K562 (cell line): ENCODE results near the gene COQ10B. TPM values are rescaled to one million over a fixed set of nuclear protein-coding genes. Genes with fewer than 3 reads are reported as not detected.

ENCODE experiments used
- CBFA2T2 ChIP-seq: fragments of 450-650 bp; conservative IDR thresholded peaks from 2 replicates; pipeline ENCODE4 v1.6.1; 2017; ENCODE audit warnings: mild to moderate bottlenecking
- CBX3 ChIP-seq, 2 experiments: IDR thresholded peaks; 1 replicate in 1 of 2; 2 replicates in 1 of 2; pipeline ENCODE4 v1.6.1; 2012; ENCODE audit warnings: inconsistent platforms in 2 of 2, low read length in 2 of 2, borderline replicate concordance in 1 of 2, control low read depth in 1 of 2
- FOSL1 ChIP-seq: fragments of 200-800 bp; sonication (Bioruptor generic); conservative IDR thresholded peaks from 2 replicates; pipeline ENCODE4 v1.6.1; 2016; ENCODE audit warnings: missing genetic modification characterization, missing compliant biosample characterization
- ILK ChIP-seq: fragments of 450-650 bp; IDR thresholded peaks from 2 replicates; pipeline ENCODE4 v1.6.1; 2016; ENCODE audit warnings: missing genetic modification characterization, low read depth, mild to moderate bottlenecking, missing compliant biosample characterization, moderate library complexity, borderline replicate concordance
- KLF13 ChIP-seq: fragments of 450-650 bp; IDR thresholded peaks from 2 replicates; pipeline ENCODE4 v1.6.1; 2016; ENCODE audit warnings: missing genetic modification characterization, low read depth, mild to moderate bottlenecking, missing compliant biosample characterization, moderate library complexity, borderline replicate concordance
- MYBL2 ChIP-seq, 2 experiments: fragments of 450-650 bp in 1 of 2; sonication (generic) in 1 of 2; formaldehyde crosslinking in 1 of 2; IDR thresholded peaks; 2 replicates each; pipeline versions ENCODE4 v1.6.1 to v1.8.1; 2017 to 2022; ENCODE audit warnings: borderline replicate concordance in 1 of 2, inconsistent platforms in 1 of 2, low read depth in 1 of 2, mild to moderate bottlenecking in 1 of 2, missing genetic modification reagents in 1 of 2, moderate library complexity in 1 of 2
- NFE2L1 ChIP-seq: fragments of 450-650 bp; IDR thresholded peaks from 2 replicates; pipeline ENCODE4 v1.6.1; 2016; ENCODE audit warnings: missing genetic modification characterization, low read depth, mild to moderate bottlenecking, missing compliant biosample characterization, moderate library complexity, borderline replicate concordance
- NUFIP1 ChIP-seq: fragments of 450-650 bp; IDR thresholded peaks from 2 replicates; pipeline ENCODE4 v1.6.1; 2018; ENCODE audit not compliant: partially characterized antibody
- PHF8 ChIP-seq: fragments of 200-600 bp; sonication (generic); IDR thresholded peaks from 2 replicates; pipeline ENCODE4 v1.6.1; 2012; ENCODE audit warnings: mixed run types, mild to moderate bottlenecking, inconsistent platforms, low read length, moderate library complexity, borderline replicate concordance
- SMAD3 ChIP-seq: fragments of 450-650 bp; formaldehyde crosslinking; conservative IDR thresholded peaks from 2 replicates; pipeline ENCODE4 v1.4.0; 2020; ENCODE audit warnings: mild to moderate bottlenecking
- SOX6 ChIP-seq: fragments of 450-650 bp; IDR thresholded peaks from 2 replicates; pipeline ENCODE4 v1.6.1; 2014; ENCODE audit warnings: mild to moderate bottlenecking
- TFAM ChIP-seq: fragments of 250-450 bp; sonication (Bioruptor Pico); conservative IDR thresholded peaks from 2 replicates; pipeline ENCODE4 v1.5.0; 2021; ENCODE audit warnings: mild to moderate bottlenecking, moderate library complexity
- U2AF2 ChIP-seq: fragments of 200-400 bp; formaldehyde crosslinking; optimal IDR thresholded peaks from 2 replicates; pipeline ENCODE3; 2017; ENCODE audit warnings: low read depth, mild to moderate bottlenecking, low read length
- ZNF41 ChIP-seq: fragments of 250-450 bp; sonication (Bioruptor Pico); conservative IDR thresholded peaks from 2 replicates; pipeline ENCODE4 v1.4.0; 2020; ENCODE audit warnings: mild to moderate bottlenecking
- polyA plus RNA-seq, 8 experiments: library from polyadenylated mRNA; depleted of rRNA in 4 of 8; stranded (reverse) in 5 of 8; unstranded in 3 of 8; fragments of >200 nt; fragmentation: Nextera tagmentation in 2 of 8; fragmentation: Illumina TruSeq in 1 of 8; extraction: Ambion mirVana in 2 of 8; extraction: Trizol in 1 of 8; gene quantifications; 2 replicates each; pipeline versions ENCODE4 v1.2.1 to v1.2.3, GENCODE V29; 2011 to 2014; ENCODE audit warnings: inconsistent platforms in 1 of 8, missing spikeins in 1 of 8
- total RNA-seq, 7 experiments: library from RNA; depleted of rRNA in 6 of 7; stranded (reverse); fragments of >200 nt in 6 of 7; fragmentation: Illumina TruSeq in 2 of 7; extraction: Trizol in 2 of 7; gene quantifications; 2 replicates each; pipeline versions ENCODE4 v1.2.1 to v1.2.3, GENCODE V29; 2011 to 2021; ENCODE audit warnings: low replicate concordance in 1 of 7
- TF ChIP-seq, protein P1 (sequence below): fragments of 450-650 bp; IDR thresholded peaks from 2 replicates; pipeline ENCODE4 v1.6.1; 2016; ENCODE audit warnings: low read depth
- TF ChIP-seq, protein P2 (sequence below): fragments of 250-450 bp; sonication (Bioruptor Pico); IDR thresholded peaks from 2 replicates; pipeline ENCODE4 v1.5.0; 2020; ENCODE audit warnings: mild to moderate bottlenecking
- TF ChIP-seq, protein P3 (sequence below): IDR thresholded peaks from 2 replicates; pipeline ENCODE4 v1.6.1; 2011; ENCODE audit not compliant: insufficient read length; ENCODE audit errors: extremely low read depth

The COQ10B gene
- total and polyA plus RNA-seq, 9 of the 15 experiments (the other 6 are each of a cell fraction or from before 2014, with no cell fraction given), result 3.1 to 13.1 (median 7.7) TPM

DNA sequence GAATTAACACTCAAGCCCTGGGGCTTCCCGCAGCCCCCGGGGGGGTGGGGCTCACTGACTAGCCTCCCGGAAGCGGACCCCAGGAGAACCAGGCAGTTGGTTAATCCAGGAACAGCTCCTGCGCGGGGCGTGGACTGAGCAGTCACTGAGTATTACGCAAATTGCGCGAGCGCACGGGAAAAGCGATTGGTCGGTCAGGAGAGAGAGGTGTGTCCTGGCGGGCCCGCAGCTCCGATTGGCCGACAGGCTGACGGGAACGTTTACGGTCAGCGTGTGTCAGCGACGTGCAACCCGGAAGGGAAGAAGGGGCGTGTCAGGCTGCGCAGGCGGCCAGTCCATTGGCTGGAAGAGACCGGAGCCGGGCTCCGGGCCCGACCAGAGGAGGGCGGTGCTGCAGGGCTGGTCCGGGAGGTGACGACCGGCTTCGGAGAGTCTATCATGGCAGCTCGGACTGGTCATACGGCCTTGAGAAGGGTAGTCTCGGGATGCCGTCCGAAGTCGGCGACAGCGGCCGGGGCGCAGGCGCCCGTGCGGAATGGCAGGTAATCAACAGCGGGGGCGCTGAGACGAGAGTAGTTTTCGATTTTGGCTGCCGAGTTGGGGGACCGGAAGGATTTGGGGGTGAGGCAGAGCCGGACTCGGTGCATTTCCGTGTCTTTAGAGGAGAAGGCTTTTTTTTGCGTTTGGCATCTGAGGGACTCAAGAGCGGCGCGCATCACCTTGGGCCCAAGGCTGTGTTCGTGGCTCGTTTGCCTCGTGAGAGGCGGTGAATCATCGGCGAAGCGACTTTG is at the start of gene COQ10B (continued):
- TF ChIP-seq, protein P1, sequence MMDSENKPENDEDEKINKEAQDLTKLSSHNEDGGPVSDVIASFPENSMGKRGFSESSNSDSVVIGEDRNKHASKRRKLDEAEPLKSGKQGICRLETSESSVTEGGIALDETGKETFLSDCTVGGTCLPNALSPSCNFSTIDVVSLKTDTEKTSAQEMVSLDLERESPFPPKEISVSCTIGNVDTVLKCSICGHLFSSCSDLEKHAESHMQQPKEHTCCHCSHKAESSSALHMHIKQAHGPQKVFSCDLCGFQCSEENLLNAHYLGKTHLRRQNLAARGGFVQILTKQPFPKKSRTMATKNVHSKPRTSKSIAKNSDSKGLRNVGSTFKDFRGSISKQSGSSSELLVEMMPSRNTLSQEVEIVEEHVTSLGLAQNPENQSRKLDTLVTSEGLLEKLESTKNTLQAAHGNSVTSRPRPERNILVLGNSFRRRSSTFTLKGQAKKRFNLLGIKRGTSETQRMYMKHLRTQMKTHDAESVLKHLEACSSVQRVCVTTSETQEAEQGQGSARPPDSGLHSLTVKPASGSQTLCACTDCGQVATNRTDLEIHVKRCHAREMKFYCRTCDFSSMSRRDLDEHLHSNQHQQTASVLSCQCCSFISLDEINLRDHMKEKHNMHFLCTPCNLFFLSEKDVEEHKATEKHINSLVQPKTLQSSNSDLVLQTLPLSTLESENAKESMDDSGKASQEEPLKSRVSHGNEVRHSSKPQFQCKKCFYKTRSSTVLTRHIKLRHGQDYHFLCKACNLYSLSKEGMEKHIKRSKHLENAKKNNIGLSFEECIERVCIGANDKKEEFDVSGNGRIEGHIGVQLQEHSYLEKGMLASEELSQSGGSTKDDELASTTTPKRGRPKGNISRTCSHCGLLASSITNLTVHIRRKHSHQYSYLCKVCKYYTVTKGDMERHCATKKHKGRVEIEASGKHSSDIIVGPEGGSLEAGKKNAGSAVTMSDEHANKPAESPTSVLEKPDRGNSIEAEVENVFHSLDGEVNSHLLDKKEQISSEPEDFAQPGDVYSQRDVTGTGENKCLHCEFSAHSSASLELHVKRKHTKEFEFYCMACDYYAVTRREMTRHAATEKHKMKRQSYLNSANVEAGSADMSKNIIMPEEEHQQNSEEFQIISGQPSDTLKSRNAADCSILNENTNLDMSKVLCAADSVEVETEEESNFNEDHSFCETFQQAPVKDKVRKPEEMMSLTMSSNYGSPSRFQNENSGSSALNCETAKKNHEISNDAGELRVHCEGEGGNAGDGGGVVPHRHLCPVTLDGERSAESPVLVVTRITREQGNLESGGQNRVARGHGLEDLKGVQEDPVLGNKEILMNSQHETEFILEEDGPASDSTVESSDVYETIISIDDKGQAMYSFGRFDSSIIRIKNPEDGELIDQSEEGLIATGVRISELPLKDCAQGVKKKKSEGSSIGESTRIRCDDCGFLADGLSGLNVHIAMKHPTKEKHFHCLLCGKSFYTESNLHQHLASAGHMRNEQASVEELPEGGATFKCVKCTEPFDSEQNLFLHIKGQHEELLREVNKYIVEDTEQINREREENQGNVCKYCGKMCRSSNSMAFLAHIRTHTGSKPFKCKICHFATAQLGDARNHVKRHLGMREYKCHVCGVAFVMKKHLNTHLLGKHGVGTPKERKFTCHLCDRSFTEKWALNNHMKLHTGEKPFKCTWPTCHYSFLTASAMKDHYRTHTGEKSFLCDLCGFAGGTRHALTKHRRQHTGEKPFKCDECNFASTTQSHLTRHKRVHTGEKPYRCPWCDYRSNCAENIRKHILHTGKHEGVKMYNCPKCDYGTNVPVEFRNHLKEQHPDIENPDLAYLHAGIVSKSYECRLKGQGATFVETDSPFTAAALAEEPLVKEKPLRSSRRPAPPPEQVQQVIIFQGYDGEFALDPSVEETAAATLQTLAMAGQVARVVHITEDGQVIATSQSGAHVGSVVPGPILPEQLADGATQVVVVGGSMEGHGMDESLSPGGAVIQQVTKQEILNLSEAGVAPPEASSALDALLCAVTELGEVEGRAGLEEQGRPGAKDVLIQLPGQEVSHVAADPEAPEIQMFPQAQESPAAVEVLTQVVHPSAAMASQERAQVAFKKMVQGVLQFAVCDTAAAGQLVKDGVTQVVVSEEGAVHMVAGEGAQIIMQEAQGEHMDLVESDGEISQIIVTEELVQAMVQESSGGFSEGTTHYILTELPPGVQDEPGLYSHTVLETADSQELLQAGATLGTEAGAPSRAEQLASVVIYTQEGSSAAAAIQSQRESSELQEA, result peak; percentile 57
- TF ChIP-seq SMAD3 (CRISPR knock-in tag) (peak; percentile 34; the same call in 1 of the 2 replicates), KLF13 (tag) (no peak), TFAM (CRISPR knock-in tag) (no peak), CBFA2T2 (no peak), PHF8 (peak; percentile 93), NFE2L1 (tag) (no peak), FOSL1 (tag) (peak; percentile 89), NUFIP1 (no peak), CBX3 (IDR thresholded peaks at IDR 0.05; ENCODE audit: borderline replicate concordance in 1 of 2, low read length in 2 of 2) (no peak; a peak in 1 of 3 replicates), ZNF41 (CRISPR knock-in tag) (0 out of 2 replicates have a peak, but pooled peaks have one; percentile 47), U2AF2 (no peak), ILK (tag) (no peak), SOX6 (no peak), MYBL2 (IDR thresholded peaks at IDR 0.05; ENCODE audit: low read depth) (no peak), MYBL2 (CRISPR knock-in tag; IDR thresholded peaks at IDR 0.05; ENCODE audit: borderline replicate concordance) (no peak)
- TF ChIP-seq, protein P2, sequence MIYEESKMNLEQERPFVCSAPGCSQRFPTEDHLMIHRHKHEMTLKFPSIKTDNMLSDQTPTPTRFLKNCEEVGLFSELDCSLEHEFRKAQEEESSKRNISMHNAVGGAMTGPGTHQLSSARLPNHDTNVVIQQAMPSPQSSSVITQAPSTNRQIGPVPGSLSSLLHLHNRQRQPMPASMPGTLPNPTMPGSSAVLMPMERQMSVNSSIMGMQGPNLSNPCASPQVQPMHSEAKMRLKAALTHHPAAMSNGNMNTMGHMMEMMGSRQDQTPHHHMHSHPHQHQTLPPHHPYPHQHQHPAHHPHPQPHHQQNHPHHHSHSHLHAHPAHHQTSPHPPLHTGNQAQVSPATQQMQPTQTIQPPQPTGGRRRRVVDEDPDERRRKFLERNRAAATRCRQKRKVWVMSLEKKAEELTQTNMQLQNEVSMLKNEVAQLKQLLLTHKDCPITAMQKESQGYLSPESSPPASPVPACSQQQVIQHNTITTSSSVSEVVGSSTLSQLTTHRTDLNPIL (CRISPR knock-in tag), result no peak
- TF ChIP-seq, protein P3, sequence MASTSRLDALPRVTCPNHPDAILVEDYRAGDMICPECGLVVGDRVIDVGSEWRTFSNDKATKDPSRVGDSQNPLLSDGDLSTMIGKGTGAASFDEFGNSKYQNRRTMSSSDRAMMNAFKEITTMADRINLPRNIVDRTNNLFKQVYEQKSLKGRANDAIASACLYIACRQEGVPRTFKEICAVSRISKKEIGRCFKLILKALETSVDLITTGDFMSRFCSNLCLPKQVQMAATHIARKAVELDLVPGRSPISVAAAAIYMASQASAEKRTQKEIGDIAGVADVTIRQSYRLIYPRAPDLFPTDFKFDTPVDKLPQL, result no peak
